NB4 (cell line): ENCODE results near the gene ATP6AP2.

Experiments
- POLR2A ChIP-seq: IDR thresholded peaks from 2 replicates; pipeline ENCODE4 v1.6.1; 2011; ENCODE audit warnings: mild to moderate bottlenecking; ENCODE audit not compliant: insufficient read length; ENCODE audit errors: extremely low read depth
- TF ChIP-seq, protein P1 (sequence below): IDR thresholded peaks from one replicate; pipeline ENCODE4 v1.5.1; 2012; ENCODE audit warnings: low read depth, low read length

DNA sequence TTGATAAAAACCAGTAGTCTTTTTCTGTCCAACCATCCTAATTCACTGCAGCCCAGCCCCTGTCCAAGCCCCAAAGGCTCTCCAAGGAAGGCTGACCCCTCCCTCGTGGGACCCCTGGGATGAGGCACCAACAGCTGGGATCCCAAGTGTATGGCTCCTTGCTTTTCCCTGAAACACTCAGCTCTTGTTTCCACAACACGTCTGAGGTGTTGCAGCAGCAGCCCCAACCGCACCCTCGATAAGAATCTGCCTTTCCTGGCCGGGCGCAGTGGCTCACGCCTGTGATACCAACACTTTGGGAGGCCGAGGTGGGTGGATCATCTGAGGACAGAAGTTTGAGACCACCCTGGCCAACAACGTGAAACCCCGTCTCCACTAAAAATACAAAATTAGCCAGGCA is 17.0 kb upstream of the ATP6AP2 start:
- TF ChIP-seq POLR2A: no peak
- TF ChIP-seq, protein P1, sequence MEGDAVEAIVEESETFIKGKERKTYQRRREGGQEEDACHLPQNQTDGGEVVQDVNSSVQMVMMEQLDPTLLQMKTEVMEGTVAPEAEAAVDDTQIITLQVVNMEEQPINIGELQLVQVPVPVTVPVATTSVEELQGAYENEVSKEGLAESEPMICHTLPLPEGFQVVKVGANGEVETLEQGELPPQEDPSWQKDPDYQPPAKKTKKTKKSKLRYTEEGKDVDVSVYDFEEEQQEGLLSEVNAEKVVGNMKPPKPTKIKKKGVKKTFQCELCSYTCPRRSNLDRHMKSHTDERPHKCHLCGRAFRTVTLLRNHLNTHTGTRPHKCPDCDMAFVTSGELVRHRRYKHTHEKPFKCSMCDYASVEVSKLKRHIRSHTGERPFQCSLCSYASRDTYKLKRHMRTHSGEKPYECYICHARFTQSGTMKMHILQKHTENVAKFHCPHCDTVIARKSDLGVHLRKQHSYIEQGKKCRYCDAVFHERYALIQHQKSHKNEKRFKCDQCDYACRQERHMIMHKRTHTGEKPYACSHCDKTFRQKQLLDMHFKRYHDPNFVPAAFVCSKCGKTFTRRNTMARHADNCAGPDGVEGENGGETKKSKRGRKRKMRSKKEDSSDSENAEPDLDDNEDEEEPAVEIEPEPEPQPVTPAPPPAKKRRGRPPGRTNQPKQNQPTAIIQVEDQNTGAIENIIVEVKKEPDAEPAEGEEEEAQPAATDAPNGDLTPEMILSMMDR: no peak
